GM21528 (cell line): ENCODE data around the gene TMEM184C.

Experiments
- ATAC-seq: cut with Tn5 transposase; IDR thresholded peaks from one replicate; pipeline ENCODE4 v1.9.1; 2021; ENCODE audit warnings: mild to moderate bottlenecking, moderate library complexity; ENCODE audit not compliant: unreplicated experiment, low FRiP score

TMEM184C gene

DNA sequence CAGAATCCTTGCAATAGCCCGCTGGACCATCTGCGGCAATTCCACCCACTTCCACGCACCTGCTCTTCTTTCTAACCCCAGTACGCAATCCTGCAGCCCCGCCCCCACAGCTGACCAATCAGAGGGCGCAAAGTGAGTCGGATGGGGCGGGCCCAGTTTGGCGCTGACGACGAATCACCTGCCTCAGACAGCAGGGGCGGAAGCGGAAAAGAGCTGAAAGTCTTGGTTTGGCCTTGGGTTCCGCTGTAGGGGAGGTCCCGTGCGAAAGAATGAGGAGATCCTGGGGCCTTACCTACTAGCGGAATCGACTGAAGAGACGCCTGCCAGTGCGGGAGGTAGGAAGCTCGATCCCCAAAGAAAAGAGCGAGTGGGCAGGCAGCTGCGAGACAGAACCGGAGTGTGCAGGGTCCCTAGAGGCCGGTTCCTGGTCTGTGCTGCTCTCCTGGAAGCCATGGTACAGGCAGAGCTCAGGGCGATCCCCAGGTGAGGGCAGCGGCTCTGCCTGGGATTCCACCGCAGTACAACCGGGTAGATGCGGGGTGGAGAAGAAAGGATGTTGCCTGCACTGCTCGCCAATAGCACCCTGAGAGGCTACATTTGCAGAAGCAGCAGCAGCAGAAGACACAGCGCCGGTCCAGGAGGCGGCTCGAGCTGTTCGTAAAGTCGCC, at the start of gene TMEM184C:
TSS of gene TMEM184C (plus strand) at position 225 of the 668 bp plus-strand sequence. CDS start 560 bp downstream, outside the sequence.
- ATAC-seq = peak; percentile 100

DNA sequence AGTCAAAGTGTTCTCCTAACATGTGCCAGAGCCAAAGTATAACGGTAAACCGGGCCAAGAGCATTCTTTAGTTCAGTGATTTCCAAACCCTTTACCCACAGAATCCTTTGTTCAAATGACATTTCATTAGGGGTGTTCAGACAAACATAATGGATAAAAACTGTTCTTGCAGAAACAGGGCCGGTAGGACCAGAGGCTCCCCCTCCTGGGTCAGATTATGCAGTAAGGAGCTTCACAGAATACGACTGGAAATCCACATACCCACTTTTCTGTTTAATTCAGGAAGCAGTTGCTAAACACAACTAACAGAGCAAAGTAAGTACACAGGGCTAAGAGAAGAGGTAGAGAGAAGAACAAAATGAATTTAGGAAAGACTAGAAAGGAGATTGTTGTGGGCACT, 46.6 kb upstream of the TMEM184C start:
- no peak for ATAC-seq

DNA sequence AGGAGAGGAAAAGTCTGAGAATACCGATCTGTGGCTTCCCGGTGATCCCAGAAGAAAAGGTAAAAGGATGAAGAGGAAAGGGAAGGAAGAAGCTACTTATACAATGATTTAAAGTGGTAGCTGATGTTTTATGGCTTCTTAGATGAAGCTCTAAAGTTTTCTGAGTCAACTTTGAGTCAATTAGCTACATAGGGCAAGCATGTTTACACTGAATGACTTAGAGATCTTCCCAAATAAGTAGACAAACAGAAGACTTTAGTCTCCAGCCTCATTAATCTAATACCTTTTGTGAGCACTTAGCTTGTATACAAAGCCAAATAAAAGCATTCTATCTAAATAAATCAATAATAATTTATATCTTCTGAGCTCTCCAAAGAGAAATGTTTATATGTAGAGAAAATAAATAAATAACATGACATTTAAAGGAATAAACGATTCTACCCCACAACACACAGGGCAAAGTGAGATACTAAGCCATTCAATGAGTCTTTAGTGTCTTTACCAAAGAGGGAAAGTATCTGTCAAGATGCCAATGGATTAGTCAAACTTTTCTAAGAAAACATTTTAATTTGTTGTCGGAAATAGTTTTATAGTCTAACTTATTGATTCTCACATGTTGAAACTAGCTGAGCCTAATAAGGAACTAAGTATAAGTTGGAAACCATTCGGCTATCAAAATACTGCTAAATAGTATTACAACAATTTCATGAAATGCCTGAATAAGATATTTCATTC, 46.0 kb upstream of the TMEM184C start:
- no peak for ATAC-seq

DNA sequence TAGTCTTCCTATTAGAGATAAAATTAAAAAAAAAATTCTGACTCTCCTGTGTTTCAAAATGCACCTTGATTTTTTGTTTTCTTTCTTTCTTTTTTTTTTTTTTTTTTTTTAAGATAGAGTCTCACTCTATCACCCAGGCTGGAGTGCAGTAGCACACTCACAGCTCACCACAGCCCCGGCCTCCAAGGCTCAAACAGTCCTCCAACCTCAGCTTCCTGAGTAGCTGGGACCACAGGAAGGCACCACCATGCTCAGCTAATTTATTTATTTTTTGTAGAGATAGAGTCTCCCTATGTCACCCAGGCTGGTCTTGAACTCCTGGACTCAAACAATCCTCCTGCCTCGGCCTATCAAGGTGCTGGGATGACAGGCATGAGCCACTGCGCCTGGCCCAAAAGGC, 41.1 kb upstream of the TMEM184C start:
- no peak for ATAC-seq

DNA sequence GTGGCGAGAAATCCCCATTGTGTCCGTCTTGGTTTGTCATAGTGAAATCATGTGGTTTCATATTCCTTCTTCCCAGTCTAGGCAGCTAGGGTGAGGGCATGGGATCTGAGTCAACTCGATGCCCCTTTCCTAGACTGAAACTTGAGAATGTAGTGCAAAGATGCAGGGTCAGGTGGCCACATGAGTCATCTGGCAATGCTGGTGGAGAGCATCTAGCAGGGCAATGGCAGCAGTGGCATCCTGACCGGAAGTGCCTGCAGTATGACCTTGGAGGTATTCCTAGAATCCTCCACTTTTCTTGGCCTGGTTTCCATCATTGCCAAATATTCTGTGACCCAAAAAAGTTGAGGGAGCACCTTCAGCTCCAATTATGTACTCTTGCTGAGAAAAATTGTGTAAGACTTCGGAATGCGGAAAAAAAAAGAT, 39.1 kb upstream of the TMEM184C start:
- no peak for ATAC-seq

DNA sequence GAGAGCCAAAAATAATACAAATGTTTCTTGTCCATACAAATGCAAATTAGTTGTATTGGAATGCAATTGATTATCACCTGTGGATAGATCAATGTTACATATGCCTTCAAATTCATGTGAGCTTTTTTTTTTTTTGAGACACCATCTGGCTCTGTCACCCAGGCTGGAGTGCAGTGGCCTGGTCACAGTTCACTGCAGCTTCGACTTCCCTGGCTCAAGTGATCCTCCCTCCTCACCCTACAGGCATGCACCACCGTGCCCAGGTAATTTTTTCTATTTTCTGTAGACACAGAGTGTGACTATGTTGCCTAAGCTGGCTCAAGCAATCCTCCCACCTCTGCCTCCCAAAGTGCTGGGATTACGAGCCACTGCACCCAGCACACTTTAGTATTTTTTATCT, 38.6 kb upstream of the TMEM184C start:
- ATAC-seq = no peak

DNA sequence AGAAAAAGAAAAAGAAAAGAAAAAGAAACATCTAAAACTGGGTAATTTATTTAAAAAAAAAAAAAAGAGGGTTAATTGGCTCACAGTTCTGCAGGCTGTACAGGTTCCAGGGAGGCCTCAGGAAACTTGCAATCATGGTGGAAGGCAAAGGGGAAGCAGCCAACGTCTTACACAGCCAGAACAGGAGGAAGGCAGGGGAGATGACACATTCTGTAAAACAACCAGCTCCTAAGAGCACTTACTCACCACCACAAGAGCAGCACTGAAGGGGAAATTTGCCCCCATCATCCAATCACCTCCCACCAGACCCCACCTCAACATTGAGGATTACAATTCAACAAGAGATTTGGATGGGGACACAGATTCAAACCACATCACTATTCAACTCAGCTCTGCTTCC, 36.8 kb upstream of the TMEM184C start:
- no peak for ATAC-seq

DNA sequence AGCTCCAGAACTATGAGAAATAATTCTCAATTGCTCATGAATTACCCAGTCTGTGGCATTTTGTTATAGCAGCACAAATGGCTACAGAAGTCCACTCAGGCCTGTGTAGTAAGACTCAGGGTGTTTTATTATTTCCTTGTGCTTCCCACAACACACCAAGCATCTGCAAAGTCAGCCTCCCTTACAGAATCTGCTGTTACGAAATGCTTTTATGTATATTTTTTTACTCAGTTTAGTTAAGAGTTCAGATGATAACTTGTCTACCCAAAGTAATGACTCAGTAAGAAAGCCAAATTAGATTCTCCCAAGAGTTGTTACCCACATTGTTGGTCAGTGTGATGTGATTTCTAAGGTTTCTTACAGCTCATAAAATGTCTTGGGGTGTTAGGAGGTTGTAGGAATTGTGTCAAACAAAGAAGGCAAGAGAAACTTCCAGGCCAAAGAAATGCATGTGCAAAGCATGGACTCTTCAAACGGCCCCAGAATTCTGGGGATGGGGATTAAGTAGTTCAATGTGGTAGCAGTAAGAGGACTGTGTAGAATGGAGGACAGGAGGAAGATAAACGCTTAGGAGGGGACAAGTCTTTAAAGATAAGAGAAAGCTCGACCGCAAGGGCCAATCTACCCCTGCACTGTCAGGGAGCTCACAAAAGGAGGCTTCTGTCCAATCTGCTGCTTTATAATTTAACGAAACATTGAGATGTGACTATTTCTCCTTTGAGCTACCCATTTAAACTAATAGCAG, 35.4 kb upstream of the TMEM184C start:
- no peak for ATAC-seq

DNA sequence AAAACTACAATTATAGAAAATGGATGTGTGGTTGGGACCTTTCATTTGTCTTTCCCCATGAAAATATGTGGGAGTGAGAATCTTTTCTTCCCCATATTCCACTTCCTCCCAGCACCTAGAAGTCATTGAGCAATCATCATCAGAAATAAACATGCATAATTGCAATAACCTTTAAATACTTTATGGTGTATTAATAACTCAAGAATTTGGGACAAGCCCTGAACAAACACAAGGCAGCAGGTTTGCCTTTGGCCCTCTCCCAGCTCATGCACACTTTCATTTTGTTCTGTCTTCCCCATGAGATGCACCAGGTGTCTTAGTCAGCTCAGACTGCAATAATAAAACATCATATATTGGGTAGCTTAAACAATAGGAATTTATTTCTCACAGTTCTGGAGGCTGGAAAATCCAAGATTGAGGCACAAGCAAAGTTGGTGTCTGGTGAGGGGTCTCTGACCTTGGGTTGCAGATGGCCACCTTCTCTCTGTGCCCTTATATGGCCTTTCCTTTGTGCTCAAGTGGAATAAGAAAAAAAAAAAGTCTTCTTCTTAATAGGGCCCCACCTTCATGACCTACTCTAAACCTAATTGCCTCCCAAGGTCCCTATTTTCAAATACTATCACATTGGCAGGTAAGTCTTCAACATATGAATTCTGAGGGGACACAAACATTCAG, 34.7 kb upstream of the TMEM184C start:
- no peak for ATAC-seq

DNA sequence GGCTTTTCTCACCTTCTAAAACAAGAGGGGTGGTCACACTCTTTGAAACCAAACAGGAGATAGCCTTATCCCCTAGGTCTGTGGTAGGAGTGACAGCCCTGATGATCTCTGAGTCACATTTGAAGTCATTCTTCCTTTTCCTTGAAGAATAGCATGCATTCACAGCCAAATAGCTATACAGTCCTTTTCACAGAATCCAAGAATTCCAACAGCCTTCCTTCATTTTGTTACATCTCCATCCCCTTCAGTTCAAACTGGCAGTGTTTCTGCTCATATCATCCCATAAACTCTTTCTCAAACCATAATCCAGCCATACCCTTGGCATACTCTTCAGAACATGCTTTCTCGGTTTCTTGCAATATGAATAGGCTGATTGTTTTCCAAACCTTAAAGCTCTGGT, 33.3 kb upstream of the TMEM184C start:
- ATAC-seq = no peak

DNA sequence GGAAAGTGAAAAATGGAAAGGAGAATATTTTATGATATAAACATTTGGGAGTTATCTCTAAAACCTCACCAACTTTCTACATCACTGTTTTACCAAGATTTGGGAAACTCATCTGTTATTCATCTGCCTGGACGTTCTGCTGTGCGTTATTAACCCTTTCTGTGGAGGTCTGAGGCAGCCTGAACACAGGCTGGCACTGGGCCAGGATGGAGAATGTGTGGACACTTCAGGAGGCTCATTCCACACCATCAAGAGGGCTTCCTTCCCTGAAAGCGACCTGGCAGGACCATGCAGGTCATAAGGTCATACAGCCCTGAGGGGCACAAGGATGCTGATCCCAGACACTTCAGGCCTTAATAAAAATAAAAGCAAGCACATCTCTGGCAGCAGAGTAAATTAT, 31.2 kb upstream of the TMEM184C start:
- no peak for ATAC-seq

DNA sequence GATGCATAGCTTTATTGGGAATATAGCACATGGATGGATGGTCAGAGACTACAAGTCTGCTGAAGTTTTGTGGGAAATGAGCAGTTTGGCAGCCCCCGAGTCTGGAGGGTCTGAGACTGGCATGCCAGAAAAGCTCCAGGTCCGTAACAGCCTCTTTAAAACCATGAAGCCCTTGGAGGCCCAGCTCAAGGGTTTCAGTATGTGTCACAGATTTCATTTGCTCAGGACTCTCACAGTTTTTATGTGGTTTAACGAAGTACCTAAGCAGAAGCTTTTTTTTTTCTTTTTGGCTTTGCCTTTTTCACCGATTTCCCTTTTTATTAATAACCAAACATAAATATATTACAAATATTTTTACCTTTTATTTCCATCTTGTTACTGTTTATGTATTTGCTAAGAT, 30.6 kb upstream of the TMEM184C start:
- peak; percentile 73 for ATAC-seq

DNA sequence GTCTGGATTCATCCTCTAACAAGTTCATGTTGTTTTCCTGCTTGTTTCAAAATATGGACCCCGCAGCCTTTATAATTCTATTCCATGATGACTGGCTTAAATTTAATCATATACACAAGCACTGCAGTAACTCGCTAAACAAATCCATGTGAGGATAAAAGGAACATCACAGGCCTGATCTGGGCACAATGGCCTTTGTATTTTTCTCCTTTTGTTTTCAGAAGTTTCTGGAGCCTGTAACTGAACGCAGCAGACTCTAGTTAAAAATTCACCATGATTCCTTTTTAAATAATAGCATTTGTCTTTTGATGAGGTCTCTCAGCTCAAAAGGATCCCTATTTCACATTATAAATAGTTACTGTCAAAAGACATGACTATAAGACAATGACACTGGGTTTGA, 30.2 kb upstream of the TMEM184C start:
- no peak for ATAC-seq

DNA sequence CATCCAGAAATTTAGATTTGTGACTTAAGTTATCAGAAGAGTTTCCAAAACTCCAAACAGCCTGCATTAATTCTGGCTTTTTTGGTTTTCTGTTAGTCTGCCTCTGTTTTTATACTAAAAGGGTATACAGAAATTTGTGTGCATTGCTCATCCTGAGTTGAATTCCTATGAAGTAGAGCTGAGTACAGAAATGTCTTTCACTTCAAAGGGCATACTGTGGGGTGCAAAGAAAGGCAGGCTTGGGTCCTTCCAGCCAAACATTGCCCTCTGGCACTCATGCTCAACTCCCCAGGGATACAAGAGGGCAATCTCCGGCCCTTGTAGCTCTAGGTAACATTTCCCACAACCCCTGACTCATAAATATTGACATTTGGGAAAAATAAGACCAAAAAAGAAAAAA, 27.6 kb upstream of the TMEM184C start:
- no peak for ATAC-seq

DNA sequence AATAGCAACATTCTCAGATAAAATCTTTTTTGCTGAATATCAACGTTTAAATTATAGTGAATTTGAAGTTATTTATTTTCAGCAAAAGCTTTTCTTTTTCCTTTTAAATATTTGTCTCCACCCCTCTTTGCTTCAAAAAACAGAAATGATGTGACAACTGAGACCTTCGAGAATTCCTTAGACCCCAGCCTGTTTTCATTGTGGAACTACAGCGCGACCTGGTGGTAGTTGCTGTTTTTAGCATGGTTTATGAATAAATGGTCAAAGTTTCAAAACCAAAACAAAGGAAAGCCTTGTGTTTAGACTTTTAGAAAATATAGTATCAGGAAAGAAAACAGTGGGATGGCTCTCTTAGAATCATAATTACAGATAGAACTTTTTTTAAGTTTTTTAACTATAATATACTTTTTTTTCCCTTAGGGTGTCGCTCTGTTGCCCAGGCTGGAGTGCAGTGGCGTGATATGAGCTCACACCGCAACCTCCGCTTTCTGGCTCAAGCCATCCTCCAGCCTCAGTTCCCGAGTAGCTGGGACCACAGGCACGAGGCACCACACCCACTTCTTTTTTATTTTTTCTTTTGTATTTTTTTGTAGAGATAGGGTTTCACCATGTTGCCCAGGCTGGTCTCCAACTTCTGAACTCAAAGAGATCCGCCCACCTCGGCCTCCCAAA, 26.8 kb upstream of the TMEM184C start:
- no peak for ATAC-seq

DNA sequence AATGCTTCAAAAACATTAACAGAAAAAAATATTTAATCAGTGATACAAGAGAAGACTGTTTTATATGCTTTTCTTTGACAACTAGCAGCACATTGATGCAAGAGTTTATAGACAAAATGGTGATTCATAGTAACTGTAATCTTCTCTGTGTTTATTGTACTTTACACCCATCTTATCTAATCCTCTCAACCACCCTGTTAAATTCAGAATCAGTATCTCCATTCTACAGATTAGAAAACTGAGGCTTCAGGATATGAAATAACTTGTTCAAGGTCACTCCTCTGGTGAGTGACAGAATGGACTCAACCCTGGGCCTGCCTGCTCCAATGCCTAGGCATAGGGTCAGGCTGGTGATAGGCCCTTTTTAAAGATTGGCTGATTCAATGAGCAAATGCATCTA, 26.1 kb upstream of the TMEM184C start:
- ATAC-seq = no peak

DNA sequence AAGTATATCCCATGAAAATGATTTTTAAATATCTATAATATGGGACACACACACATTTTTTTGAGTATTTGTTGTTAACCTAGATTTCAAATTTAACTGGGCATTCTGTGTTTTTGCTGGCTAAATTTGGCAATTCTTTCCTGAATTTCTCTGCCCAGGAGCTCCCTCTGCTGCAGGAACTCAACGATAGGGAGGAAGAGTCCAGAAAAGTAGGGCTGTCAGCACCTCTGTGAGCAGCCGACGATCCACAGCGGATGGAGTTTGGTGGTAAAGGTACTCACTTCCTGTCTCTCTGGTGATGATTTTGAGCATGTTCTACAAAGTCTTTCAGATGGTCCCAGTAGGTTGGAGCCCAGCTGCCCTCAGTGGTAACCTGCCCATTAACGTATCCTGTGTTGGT, 23.1 kb upstream of the TMEM184C start:
- ATAC-seq = no peak

DNA sequence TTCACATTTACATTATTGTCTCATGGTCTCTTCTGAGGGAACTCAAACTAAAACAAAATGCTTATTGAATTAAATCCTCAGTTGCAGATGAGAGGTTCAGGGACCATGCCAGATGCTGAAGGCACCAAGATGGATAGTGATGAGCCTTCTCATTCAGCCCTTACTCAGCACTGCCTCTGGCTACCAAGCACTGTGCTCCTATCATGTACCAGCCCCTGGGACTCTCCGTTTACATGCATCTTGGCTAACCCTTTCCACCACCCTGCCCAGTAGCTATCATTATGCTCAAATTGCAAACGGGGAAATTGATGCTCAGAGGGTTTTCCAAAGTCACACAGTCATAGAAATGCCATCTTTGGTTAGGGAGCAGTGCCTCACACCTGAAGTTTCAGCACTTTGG, 22.6 kb upstream of the TMEM184C start:
- ATAC-seq = no peak

DNA sequence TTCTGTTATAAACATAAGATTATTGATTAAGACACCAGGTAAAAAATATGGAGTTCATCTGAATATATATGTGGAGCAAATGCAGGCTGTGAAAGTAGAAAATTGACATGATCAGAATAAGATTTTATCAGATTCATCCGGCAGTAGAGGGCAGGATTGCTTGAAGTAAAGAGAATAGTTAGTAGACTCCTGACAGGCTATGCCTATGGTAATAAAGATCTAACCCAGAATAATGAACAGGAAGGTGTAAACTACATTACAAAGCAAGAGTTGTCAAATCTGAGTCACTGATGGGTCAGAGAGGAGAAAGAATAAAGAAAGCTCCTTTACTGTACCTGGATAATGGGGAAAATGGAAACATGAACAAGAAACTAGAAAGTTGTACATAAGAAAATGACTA, 20.8 kb upstream of the TMEM184C start:
- no peak for ATAC-seq

DNA sequence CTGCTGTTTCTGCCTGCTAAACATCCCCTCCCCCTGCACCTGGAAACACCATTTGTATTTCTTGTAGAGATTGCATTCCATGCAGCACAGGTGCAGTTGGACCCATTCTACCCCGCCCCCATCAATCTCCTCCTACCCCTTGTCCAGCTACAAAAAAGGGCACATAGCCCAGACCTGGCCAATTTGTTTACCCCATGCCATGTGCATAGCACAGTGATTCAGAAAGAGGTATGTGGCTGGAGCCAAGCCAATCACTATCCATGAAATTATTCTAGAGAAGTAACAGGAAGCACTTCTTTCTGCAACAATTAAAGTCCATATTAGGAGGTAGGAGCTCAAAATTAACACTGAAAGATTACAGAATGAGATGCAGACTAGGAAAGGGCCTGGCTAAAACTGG, 20.2 kb upstream of the TMEM184C start:
- ATAC-seq = no peak
